NCI-H345 treated with DMSO at 0.1 percent for 48 hours (cell line): ENCODE measurements around the gene CBX3.
"Not testable (repeated sequence)": the region's sequence is repeated elsewhere in the genome, so short reads cannot be mapped to it uniquely, and the experiment has no call there.

Experiments
- DNase-seq: peaks from one replicate; lab custom pipeline; 2025; ENCODE audit not compliant: unreplicated experiment; lab: John Stamatoyannopoulos, UW

Gene CBX3

DNA sequence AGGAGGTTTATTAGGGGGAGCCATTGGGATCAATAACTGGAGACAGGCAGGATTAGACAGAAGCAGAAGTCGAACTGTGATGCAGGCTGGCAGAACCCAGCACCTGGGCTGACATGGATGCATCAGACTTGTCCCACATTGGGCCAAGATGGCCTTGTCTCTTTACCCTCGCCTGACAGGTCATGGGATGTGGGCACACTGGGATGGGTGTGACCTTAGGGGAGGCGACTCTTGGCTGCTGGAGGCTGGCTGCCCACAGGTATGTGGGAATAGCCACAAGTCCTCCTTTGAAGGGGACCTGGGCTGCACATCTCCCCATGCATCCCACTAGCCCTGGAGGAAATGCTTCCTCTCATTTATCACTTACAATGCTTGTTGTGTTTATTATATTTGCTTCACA lies 32.3 kb upstream of the CBX3 start:
- DNase-seq = no peak

DNA sequence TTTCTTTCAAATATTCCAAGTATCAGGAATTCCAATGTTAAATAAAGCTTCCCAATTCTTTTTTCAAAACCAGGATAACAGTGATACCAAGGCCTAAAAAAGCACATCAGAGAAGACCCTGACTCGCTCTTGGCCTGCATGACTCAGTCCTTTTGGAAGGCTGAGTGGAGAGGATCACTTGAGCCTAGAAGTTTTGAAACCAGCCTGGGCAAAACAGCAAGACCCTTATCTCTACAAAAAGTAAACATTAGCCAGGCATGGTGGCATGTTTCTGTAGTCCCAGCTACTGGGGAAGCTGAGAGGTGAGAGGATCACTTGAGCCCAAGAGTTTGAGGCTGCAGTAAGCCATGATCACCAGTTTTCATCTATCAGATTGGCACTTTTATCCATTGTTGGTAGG lies 30.9 kb upstream of the CBX3 start:
- no peak for DNase-seq

DNA sequence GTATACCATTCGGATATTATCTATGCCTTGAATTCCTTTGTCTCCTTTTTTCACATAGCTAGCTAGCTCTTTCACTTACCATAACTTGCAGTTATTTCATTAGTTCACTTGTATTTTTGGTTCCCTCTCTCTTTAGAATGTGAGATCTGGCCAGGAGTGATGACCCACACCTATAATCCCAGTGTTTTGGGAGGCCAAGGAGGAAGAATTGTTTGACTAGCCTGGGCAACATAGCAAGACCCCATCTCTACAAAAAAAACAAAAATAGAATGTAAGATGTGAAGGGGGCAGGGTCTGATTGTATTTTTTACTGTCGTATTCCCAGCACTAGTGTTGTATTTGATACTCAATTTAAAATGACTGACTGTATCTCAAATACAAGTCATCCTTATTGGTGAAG lies 29.9 kb upstream of the CBX3 start:
- DNase-seq = no peak

DNA sequence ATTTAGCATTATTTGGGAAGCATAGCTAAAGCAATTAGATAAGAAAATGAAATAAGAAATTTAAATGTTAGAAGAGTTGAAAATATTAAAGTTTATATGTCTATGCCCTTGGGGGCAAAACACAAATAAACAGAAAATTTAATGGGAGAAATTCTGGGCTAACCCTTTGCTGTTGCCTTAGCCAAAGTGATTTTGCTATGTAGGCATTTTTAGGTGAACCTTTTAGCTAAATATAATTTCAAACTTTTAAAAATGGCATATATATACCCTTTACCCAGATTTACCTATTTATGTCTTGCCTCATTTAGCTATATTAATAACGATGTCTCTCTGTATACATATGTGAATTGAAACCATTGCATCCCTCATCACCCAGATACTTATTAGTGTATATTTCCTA lies 29.5 kb upstream of the CBX3 start:
- DNase-seq = no peak

DNA sequence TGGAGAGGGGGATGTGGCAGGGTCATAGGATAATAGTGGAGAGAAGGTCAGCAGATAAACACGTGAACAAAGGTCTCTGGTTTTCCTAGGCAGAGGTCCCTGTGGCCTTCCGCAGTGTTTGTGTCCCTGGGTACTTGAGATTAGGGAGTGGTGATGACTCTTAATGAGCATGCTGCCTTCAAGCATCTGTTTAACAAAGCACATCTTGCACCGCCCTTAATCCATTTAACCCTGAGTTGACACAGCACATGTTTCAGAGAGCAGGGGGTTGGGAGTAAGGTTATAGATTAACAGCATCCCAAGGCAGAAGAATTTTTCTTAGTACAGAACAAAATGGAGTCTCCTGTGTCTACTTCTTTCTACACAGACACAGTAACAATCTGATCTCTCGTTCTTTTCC lies 25.6 kb upstream of the CBX3 start:
- DNase-seq = not testable (repeated sequence)

DNA sequence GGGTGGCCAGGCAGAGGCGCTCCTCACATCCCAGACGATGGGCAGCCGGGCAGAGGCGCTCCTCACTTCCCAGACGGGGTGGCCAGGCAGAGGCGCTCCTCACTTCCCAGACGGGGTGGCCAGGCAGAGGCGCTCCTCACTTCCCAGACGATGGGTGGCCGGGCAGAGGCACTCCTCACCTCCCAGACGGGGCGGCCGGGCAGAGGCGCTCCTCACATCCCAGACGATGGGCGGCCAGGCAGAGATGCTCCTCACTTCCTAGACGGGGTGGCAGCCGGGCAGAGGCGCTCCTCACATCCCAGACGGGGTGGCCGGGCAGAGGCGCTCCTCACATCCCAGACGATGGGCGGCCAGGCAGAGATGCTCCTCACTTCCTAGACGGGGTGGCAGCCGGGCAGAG lies 24.8 kb upstream of the CBX3 start:
- DNase-seq = not testable (repeated sequence)

DNA sequence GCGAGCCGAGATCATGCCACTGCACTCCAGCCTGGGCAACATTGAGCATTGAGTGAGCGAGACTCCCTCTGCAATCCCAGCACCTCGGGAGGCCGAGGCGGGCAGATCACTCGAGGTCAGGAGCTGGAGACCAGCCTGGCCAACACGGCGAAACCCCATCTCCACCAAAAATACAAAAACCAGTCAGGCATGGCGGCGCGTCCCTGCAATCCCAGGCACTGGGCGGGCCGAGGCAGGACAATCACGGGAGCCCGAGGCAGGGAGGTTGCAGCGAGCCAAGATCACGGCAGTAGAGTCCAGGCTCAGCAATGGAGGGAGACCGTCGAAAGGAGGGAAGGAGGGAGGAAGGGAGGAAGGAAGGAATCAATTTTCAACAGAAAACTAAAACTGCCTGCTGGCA lies 24.3 kb upstream of the CBX3 start:
- not testable (repeated sequence) for DNase-seq

DNA sequence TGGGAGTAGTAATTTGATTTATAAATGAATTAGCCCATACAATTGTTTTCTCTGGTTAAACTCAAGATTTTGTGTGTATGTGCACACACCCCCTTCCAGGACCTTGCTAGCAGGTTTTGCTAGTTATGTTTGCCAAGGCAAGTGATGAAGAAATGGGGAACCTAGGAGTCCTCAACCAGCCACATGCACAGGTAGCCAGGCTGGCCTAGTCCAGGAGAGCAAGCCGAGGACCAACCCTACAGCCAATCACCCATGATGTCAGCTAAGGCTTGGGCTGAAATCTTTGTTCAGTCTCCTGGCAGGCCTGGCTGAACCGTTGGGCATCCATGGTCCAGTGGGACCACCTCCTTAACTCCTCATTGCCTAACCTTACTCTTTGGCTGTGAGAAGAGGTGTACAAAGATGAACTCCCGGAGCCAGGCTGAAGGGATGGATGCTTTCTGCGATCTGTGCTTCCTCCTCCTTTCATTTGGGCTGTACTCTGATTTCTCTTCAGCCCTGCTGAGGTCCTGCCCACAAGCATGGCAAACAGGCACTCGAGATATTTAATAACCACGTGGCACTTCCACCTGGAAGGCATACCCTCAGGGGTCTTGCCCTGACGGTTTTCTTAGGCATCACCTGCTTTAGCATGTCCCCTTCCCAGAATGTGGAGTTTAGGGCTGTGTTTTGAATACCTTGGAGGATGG lies 23.1 kb upstream of the CBX3 start:
- DNase-seq = no peak

DNA sequence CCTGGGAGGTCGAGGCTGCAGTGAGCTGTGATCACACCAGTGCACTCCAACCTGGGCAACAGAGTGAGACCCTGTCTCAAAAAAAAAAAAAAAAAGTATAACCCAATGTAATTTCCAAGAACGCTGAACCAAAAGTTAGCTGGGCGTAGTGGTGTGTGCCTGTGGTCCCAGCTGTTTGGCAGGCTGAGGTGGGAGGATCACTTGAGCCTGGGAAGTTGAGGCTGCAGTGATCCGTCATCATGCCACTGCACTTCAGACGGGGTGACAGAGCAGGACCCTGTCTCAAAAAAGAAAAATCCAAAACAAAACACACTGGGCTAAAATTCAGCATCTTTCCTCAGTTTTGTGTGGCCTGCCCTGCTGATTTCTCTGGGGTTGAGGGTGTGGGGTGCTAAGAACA lies 22.1 kb upstream of the CBX3 start:
- no peak for DNase-seq

DNA sequence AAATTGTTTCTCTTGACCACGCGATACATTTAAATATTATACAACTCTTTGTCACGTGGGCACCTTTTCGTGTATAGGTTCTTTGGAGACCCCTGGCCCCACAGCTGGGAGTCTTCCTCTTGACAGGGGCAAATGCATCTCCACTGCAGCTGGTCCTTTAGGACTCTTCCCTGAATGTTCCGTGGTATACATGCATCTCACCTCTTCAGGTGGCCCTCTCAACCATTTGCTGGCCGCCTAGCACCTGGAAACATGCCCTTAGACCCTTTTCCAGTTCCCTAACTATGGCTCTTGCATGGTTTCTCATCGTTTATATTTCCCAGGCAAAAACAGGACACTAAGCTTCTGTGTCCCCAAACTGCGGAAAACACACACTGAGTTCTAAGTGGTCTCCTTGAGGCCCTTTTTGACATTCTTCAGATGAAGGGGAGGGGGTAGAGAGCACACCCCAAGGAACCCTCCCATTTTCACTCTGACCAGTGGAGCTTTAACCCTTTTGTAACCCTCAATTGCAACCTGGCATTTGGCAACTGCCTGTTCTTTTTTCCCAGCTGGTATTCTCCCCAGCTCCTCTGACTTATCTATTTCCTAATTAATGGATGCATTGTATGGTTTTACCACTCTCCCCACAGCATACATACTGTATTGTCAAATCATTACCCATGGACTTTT lies 21.6 kb upstream of the CBX3 start:
- DNase-seq = no peak

DNA sequence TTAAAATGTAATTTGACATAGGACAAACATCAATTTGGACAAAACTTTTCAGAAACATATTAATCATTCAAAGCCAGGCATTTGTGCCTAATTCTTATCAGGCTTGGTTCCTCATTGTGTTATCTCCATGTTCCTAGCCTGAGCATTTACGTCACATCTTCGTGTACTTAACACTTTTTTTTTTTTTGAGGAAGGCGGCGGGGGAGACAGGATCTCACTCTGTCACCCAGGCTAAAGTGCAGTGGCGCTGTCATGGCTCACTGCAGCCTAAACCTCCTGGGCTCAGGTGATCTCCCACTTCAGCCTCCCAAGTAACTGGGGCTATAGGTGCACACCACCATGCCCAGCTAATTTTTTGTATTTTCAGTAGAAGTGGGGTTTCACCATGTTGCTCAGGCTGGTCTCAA lies 20.8 kb upstream of the CBX3 start:
- DNase-seq = no peak

DNA sequence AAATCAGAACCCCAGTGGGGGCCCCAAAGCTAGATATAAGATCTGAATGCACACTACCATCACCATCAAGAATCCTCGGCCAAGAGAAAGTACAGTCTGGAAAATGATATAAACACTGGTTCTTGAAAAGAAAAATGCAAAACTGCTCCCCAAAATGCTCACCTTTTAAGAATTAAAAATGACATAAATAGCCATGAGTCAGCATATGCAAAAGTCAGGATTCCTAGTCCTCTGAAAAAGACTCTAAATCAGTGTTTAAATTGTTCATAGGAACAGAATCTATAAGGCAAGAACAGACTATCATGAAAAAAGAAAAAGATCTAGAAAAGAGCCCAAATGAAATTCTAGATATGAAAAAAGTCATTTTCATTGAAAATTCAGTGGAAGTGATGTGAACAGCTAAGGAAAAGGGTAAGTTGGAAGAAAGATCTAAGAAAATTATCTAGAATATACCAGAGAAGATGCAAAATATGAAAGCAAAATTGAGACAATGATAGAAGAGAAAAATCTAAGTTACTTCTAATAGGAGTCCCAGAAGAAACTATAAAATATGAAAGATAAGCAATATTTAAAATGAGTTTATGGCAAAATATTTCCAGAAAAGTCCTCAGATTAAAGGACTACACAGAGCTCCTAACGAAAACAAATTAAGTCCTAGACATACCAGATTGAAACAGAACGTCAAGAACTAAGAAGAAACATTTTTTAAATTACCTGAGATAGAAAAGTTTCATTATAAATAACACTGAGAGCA lies 19.9 kb upstream of the CBX3 start:
- no peak for DNase-seq

DNA sequence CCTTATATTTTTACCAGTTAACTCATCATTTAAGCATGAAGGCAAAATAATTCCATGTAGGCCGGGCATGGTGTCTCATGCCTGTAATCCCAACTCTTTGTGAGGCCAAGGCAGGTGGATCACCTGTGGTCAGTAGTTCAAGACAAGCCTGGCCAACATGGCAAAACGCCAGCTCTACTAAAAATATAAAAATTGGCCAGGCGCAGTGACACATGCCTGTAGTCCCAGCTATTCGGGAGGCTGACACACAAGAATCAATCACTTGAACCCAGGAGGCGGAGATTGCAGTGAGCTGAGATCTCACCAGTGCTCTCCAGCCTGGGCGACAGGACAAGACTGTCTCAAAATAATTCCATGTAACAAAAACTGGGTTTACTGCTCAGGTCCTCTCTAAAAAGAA lies 19.3 kb upstream of the CBX3 start:
- no peak for DNase-seq

DNA sequence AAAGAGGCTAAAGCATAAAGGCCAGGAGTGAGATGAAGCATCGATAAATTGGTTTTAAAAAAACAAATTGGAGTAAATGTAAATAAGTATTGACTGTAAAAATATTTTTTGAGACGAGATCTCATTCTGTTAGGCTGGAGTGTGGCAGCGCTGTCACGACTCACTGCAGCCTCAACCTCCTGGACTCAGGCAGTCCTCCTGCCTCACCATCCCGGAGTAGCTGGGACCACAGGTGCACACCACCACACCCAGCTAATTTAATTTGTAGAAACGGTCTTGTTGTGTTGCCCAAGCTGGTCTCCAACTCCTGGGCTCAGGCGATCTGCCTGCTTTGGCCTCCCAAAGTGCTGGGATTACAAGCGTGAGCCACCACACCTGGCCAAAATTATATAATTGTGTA lies 18.8 kb upstream of the CBX3 start:
- no peak for DNase-seq

DNA sequence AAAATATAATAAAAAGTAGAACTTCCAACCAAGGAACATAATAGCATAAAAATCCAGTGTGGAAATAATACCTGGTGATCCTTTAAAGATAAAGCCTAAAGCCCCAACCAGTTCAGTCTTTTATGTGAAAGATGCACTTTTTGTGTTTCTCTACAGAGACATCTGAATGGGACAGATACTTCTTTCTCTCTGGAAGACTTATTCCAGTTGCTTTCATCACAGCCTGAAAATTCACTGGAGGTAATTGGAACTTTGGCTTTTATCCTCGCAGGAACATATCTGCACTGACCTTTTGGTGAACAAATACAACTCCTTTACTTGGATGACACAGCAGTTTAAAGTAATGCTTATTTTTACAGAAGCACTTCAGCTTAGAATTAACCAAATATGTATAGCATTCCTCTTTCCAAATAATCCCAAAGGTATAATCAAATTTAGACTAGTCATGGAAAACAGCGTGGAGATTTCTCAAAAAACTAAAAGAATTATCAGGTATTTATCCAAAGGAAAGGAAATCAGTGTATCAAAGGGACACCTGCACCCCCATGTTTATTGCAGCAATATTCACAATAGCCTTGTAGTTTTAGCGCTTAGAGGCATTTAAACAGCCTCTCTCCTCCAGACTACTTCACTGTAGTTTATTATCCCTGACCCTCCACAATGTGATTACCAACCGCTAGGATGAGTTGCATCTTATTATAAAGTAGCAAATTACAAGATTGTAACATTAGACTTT lies 17.8 kb upstream of the CBX3 start:
- DNase-seq = no peak

DNA sequence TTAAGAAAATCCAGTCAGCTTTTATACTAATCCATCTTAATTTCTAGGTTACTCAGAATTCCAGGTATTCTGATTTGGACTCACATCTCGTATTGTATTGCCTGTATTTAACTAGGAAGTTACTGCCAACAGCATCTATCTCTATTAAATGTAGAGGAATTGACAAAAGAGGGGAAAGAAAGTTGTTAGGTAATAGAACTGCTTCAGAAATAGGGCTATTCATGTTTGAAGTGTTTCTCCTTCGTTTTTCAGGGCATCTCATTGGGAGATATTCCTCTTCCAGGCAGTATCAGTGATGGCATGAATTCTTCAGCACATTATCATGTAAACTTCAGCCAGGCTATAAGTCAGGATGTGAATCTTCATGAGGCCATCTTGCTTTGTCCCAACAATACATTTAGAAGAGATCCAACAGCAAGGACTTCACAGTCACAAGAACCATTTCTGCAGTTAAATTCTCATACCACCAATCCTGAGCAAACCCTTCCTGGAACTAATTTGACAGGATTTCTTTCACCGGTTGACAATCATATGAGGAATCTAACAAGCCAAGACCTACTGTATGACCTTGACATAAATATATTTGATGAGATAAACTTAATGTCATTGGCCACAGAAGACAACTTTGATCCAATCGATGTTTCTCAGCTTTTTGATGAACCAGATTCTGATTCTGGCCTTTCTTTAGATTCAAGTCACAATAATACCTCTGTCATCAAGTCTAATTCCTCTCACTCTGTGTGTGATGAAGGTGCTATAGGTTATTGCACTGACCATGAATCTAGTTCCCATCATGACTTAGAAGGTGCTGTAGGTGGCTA lies 17.1 kb upstream of the CBX3 start:
- DNase-seq = not testable (repeated sequence)

DNA sequence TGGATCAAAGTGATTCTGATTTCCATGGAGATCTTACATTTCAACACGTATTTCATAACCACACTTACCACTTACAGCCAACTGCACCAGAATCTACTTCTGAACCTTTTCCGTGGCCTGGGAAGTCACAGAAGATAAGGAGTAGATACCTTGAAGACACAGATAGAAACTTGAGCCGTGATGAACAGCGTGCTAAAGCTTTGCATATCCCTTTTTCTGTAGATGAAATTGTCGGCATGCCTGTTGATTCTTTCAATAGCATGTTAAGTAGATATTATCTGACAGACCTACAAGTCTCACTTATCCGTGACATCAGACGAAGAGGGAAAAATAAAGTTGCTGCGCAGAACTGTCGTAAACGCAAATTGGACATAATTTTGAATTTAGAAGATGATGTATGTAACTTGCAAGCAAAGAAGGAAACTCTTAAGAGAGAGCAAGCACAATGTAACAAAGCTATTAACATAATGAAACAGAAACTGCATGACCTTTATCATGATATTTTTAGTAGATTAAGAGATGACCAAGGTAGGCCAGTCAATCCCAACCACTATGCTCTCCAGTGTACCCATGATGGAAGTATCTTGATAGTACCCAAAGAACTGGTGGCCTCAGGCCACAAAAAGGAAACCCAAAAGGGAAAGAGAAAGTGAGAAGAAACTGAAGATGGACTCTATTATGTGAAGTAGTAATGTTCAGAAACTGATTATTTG lies 16.3 kb upstream of the CBX3 start:
- DNase-seq = no peak

DNA sequence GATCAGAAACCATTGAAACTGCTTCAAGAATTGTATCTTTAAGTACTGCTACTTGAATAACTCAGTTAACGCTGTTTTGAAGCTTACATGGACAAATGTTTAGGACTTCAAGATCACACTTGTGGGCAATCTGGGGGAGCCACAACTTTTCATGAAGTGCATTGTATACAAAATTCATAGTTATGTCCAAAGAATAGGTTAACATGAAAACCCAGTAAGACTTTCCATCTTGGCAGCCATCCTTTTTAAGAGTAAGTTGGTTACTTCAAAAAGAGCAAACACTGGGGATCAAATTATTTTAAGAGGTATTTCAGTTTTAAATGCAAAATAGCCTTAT lies 15.7 kb upstream of the CBX3 start:
- DNase-seq = no peak

DNA sequence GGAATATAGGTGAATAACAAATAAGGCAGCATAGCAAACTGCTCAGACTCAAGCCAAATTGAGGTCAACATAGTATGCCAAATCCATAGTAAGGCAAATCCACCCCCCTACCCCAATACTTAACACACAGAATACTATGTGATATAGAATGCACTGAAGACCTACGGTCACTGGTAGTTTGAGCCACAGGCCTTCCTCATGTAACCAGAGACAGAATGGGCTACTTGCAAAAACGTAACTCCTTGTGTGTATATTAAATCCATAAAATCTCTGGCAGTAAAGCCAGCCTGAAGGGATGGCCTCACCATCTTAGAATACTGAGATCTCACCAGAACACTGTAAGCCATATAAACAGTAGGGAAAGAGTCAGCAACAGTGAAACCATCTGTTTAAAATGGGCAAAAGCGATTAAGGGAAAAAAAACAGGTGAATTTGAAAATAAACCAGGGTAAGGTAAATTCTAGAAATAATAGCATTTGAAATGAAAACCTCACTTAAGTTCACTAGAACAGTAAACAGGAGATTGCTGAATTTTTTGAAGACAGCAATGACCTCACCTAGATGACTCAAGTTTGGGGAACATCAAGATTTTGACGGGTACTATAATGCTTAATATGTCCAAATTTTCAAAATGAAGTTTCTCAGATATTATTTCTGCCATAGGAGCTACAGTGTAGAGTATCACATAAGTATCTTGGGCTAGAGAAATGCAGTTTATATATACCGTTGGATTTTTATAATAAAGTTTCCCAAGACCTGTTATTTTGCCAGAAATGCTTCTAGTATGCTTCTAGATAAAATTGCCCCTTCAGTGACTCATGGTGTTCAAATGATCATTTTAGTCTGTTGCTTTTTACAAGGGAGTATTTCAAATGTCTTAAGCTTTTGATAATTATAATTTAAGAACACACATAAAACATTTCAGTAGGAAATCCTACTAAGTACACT lies 14.9 kb upstream of the CBX3 start:
- DNase-seq = no peak
